Measurements from ENCODE around the gene POU2F2.

POU2F2 gene

DNA sequence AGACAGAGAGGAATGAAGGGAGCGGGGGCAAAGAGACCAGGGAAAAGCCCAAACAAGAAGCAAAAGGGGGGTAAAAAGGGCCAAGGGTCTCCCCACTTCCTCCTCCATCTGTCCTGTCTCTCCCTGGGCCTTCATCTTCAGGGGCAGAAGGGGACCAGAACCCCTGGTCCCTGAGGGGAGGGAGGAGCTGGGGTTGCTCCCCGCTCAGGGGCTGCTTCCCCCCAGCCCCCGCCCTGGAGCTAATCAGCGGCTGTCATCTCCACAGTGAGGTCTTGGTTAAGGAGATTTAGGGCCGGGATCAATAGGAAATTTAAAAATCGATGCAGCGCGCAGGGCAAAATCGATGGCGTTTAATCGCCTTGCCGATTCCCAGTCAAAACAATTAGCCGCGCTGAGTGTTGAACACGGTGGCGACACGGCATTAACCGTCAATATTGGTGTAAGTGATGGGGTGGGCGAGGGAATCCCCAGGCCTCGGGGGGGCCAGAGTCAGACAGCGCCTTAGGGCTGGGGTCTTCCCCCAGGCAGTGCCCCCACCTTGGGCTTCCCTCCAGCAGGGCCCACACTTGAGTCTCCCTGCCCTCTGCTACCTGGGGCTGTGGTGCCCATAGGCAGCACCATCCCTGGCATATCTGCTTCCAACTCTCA is 29.5 kb upstream of the POU2F2 start:
- TF ChIP-seq POLR2AphosphoS5 (IDR thresholded peaks at IDR 0.05; ENCODE audit: borderline replicate concordance, low read depth, low read length) = no peak
- TF ChIP-seq FOXP2 (optimal IDR thresholded peaks at IDR 0.05; ENCODE audit: control extremely low read depth, extremely low read length, insufficient read depth) = no peak
- TF ChIP-seq EZH2 (IDR thresholded peaks at IDR 0.05) = no peak
- H3K9me3 ChIP-seq (ENCODE audit: low read depth, low read length) = no peaks in the 10 kb centered on the region
- H3K36me3 ChIP-seq (ENCODE audit: insufficient read depth, low read length) = no peaks in the 10 kb centered on the region
- no peak overlapping the region for H3K27ac ChIP-seq
- no peak for DNase-seq (ENCODE audit: low read depth, low spot score)
- H3K9ac ChIP-seq (ENCODE audit: insufficient read length) = no peak overlapping the region
- no peak overlapping the region for H3K4me3 ChIP-seq

GRCh38 chr19:42159942-42160341 is 27.7 kb upstream of the POU2F2 start:
- Histone ChIP-seq H3K36me3 (ENCODE audit: insufficient read depth, low read length) (no peaks in the 10 kb centered on the region), H3K4me3 (no peak overlapping the region), H3K27ac (no peak overlapping the region), H3K9me3 (ENCODE audit: low read depth, low read length) (no peaks in the 10 kb centered on the region), H3K9ac (ENCODE audit: insufficient read length) (no peak overlapping the region)
- DNase-seq (ENCODE audit: low read depth, low spot score) = no peak
- TF ChIP-seq FOXP2 (optimal IDR thresholded peaks at IDR 0.05; ENCODE audit: control extremely low read depth, extremely low read length, insufficient read depth) = no peak
- no peak for TF ChIP-seq POLR2AphosphoS5 (IDR thresholded peaks at IDR 0.05; ENCODE audit: borderline replicate concordance, low read depth, low read length)
- TF ChIP-seq EZH2 (IDR thresholded peaks at IDR 0.05) = no peak

DNA sequence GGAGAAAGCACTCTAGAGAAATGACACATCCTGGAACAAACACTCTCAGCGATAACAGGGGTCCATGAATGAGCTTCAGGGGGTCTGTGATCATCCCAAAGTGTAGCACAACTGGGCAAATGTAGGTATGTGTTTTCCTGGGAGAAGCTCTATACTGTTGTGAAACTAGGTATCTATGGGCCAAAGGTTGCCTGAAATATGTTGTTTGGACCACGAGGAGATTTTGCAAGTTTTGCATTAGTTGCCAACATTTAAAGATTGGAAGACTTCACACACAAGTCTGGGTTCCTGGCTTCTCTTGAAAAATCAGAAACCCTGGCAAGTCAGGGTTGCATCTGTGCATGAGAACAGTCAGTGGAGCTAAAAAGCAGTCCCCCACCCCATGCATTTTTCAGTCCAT is 26.7 kb upstream of the POU2F2 start:
- Histone ChIP-seq H3K4me3 (no peak overlapping the region), H3K9me3 (ENCODE audit: low read depth, low read length) (no peaks in the 10 kb centered on the region), H3K27ac (no peak overlapping the region), H3K36me3 (ENCODE audit: insufficient read depth, low read length) (no peaks in the 10 kb centered on the region), H3K9ac (ENCODE audit: insufficient read length) (no peak overlapping the region)
- no peak for TF ChIP-seq FOXP2 (optimal IDR thresholded peaks at IDR 0.05; ENCODE audit: control extremely low read depth, extremely low read length, insufficient read depth)
- no peak for TF ChIP-seq POLR2AphosphoS5 (IDR thresholded peaks at IDR 0.05; ENCODE audit: borderline replicate concordance, low read depth, low read length)
- no peak for TF ChIP-seq EZH2 (IDR thresholded peaks at IDR 0.05)
- no peak for DNase-seq (ENCODE audit: low read depth, low spot score)

DNA sequence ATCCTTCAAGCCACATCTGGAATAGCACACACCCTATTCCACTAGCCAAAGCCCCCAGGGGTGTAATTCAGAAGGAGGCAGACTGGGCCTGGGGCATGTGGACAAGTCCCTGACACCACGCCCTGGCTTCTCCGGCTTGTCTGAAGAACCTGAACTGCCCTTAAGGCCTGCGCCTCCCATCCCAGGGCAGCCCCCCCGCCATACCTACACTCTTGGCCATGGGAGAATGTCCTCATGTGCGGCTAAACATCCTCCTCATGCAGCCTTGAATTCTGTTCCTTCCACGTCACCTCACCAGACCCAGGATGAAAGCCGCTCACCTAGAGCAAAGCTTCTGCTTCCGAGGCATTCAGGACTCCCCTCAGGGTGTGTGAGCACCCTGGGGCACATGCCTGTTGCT is 24.3 kb upstream of the POU2F2 start:
- no peaks in the 10 kb centered on the region for H3K9me3 ChIP-seq (ENCODE audit: low read depth, low read length)
- no peak for DNase-seq (ENCODE audit: low read depth, low spot score)
- H3K9ac ChIP-seq (ENCODE audit: insufficient read length) = no peak overlapping the region
- H3K36me3 ChIP-seq (ENCODE audit: insufficient read depth, low read length) = no peaks in the 10 kb centered on the region
- no peak overlapping the region for H3K27ac ChIP-seq
- TF ChIP-seq POLR2AphosphoS5 (IDR thresholded peaks at IDR 0.05; ENCODE audit: borderline replicate concordance, low read depth, low read length) = no peak
- TF ChIP-seq FOXP2 (optimal IDR thresholded peaks at IDR 0.05; ENCODE audit: control extremely low read depth, extremely low read length, insufficient read depth) = no peak
- no peak for TF ChIP-seq EZH2 (IDR thresholded peaks at IDR 0.05)
- no peak overlapping the region for H3K4me3 ChIP-seq

GRCh38 chr19:42155796-42156195 is 23.6 kb upstream of the POU2F2 start:
- H3K36me3 ChIP-seq (ENCODE audit: insufficient read depth, low read length) = no peaks in the 10 kb centered on the region
- TF ChIP-seq EZH2 (IDR thresholded peaks at IDR 0.05) = no peak
- no peak for TF ChIP-seq POLR2AphosphoS5 (IDR thresholded peaks at IDR 0.05; ENCODE audit: borderline replicate concordance, low read depth, low read length)
- TF ChIP-seq FOXP2 (optimal IDR thresholded peaks at IDR 0.05; ENCODE audit: control extremely low read depth, extremely low read length, insufficient read depth) = no peak
- no peak overlapping the region for H3K9ac ChIP-seq (ENCODE audit: insufficient read length)
- no peak overlapping the region for H3K4me3 ChIP-seq
- DNase-seq (ENCODE audit: low read depth, low spot score) = no peak
- H3K27ac ChIP-seq = no peak overlapping the region
- no peaks in the 10 kb centered on the region for H3K9me3 ChIP-seq (ENCODE audit: low read depth, low read length)

GRCh38 chr19:42154471-42155323 is 22.5 kb upstream of the POU2F2 start:
- Histone ChIP-seq H3K9me3 (ENCODE audit: low read depth, low read length) (no peaks in the 10 kb centered on the region), H3K36me3 (ENCODE audit: insufficient read depth, low read length) (no peaks in the 10 kb centered on the region), H3K4me3 (no peak overlapping the region), H3K27ac (no peak overlapping the region), H3K9ac (ENCODE audit: insufficient read length) (no peak overlapping the region)
- no peak for DNase-seq (ENCODE audit: low read depth, low spot score)
- TF ChIP-seq FOXP2 (optimal IDR thresholded peaks at IDR 0.05; ENCODE audit: control extremely low read depth, extremely low read length, insufficient read depth) = no peak
- no peak for TF ChIP-seq EZH2 (IDR thresholded peaks at IDR 0.05)
- no peak for TF ChIP-seq POLR2AphosphoS5 (IDR thresholded peaks at IDR 0.05; ENCODE audit: borderline replicate concordance, low read depth, low read length)

- Histone ChIP-seq H3K36me3 (ENCODE audit: insufficient read depth, low read length) (no peaks in the 10 kb centered on the region), H3K4me3 (no peak overlapping the region), H3K27ac (no peak overlapping the region), H3K9me3 (ENCODE audit: low read depth, low read length) (no peaks in the 10 kb centered on the region), H3K9ac (ENCODE audit: insufficient read length) (no peak overlapping the region)
- DNase-seq (ENCODE audit: low read depth, low spot score) = no peak
- TF ChIP-seq EZH2 (IDR thresholded peaks at IDR 0.05) (no peak), FOXP2 (optimal IDR thresholded peaks at IDR 0.05; ENCODE audit: control extremely low read depth, extremely low read length, insufficient read depth) (no peak), POLR2AphosphoS5 (IDR thresholded peaks at IDR 0.05; ENCODE audit: borderline replicate concordance, low read depth, low read length) (no peak)
These were observed 21.6 kb upstream of the POU2F2 start for GRCh38 chr19:42153672-42154433.
